HG03175 (cell line): ENCODE data around the gene RCAN1.
"Not testable (repeated sequence)": the region's sequence is repeated elsewhere in the genome, so short reads cannot be mapped to it uniquely, and the experiment has no call there.

Experiments
- ATAC-seq: cut with Tn5 transposase; IDR thresholded peaks from one replicate; pipeline ENCODE4 v1.9.1; 2021; ENCODE audit warnings: mild to moderate bottlenecking, moderate library complexity; ENCODE audit not compliant: unreplicated experiment

Gene RCAN1

GRCh38 chr21:34621434-34622350 is 6.8 kb upstream of the RCAN1 start:
- ATAC-seq, result no peak

- no peak for ATAC-seq
These were observed 5.1 kb upstream of the RCAN1 start for GRCh38 chr21:34619841-34620665.

GRCh38 chr21:34618941-34619340 is 4.0 kb upstream of the RCAN1 start:
- no peak for ATAC-seq

GRCh38 chr21:34617753-34618339 is 2.9 kb upstream of the RCAN1 start:
- no peak for ATAC-seq

GRCh38 chr21:34615487-34615814 is 538 bp upstream of the RCAN1 start:
- no peak for ATAC-seq

GRCh38 chr21:34613679-34614627 is 960 bp downstream of the RCAN1 start:
- no peak for ATAC-seq

GRCh38 chr21:34612557-34612956 is 2.4 kb downstream of the RCAN1 start:
- ATAC-seq, result no peak

- no peak for ATAC-seq
These were observed 2.9 kb downstream of the RCAN1 start for GRCh38 chr21:34612056-34612455.

GRCh38 chr21:34611528-34611927 is 3.4 kb downstream of the RCAN1 start:
- ATAC-seq, result no peak

- ATAC-seq, result no peak
These were observed 4.9 kb downstream of the RCAN1 start for GRCh38 chr21:34609933-34610549.

GRCh38 chr21:34609244-34609932 is 5.5 kb downstream of the RCAN1 start:
- no peak for ATAC-seq

- ATAC-seq, result not testable (repeated sequence)
These were observed 7.5 kb downstream of the RCAN1 start for GRCh38 chr21:34607376-34607775.

GRCh38 chr21:34606621-34607020 is 8.3 kb downstream of the RCAN1 start:
- no peak for ATAC-seq

GRCh38 chr21:34606051-34606450 is 8.9 kb downstream of the RCAN1 start:
- ATAC-seq, result no peak

- not testable (repeated sequence) for ATAC-seq
These were observed 10.0 kb downstream of the RCAN1 start for GRCh38 chr21:34604956-34605355.

- no peak for ATAC-seq
These were observed 10.4 kb downstream of the RCAN1 start for GRCh38 chr21:34604556-34604955.

GRCh38 chr21:34603710-34604057 is 11.2 kb downstream of the RCAN1 start:
- ATAC-seq, result no peak

- no peak for ATAC-seq
These were observed 11.8 kb downstream of the RCAN1 start for GRCh38 chr21:34603002-34603709.

- ATAC-seq, result no peak
These were observed 12.9 kb downstream of the RCAN1 start for GRCh38 chr21:34602061-34602460.
